ENCODE measurements around the gene RAD51B. TPM values are rescaled to one million over a fixed set of nuclear protein-coding genes. Genes with fewer than 3 reads are reported as not detected.

RAD51B gene
- total and polyA plus RNA-seq, 8 donors: 1.8 to 30.7 (median 15.3) TPM

- intact Hi-C loops (cut with DNase I; ENCODE audit: low total_unique reads): no loop called here
- H3K27ac ChIP-seq: peak overlapping the region in 2 of 5 donors; percentile 41 to 52
Observed at GRCh38 chr14:68316078-68316868, 496.7 kb downstream of the RAD51B start.

GRCh38 chr14:68317239-68317638 lies 497.7 kb downstream of the RAD51B start:
- Histone ChIP-seq H3K4me1 (peaks cover 0 to 14% (median 5%) of the 10 kb centered on the region in 4 donors), H3K4me3 (no peak overlapping the region), H3K36me3 (no peaks in the 10 kb centered on the region), H3K27ac (no peak overlapping the region), H3K27me3 (no peaks in the 10 kb centered on the region), H3K9me3 (no peaks in the 10 kb centered on the region)
- no peak for DNase-seq
- intact Hi-C loops (cut with DNase I; ENCODE audit: low total_unique reads): no loop called here
- TF ChIP-seq POLR2A (IDR thresholded peaks at IDR 0.05) (no peak), POLR2AphosphoS5 (IDR thresholded peaks at IDR 0.05) (no peak), CTCF (IDR thresholded peaks at IDR 0.05) (no peak), EP300 (IDR thresholded peaks at IDR 0.05) (no peak)
- WGBS, 5 donors: 92 to 97% (median 95%) methylated on average over 3 of the region's 3 CpGs

More at GRCh38 chr14:68316078-68316868, 496.7 kb downstream of the RAD51B start:
- H3K4me1 ChIP-seq: peaks cover 0 to 14% (median 5%) of the 10 kb centered on the region in 4 donors
- H3K4me3 ChIP-seq: no peak overlapping the region
- no peaks in the 10 kb centered on the region for H3K27me3 ChIP-seq
- peak in 1 of 3 donors; percentile 15 for TF ChIP-seq POLR2AphosphoS5 (IDR thresholded peaks at IDR 0.05)
- no peak for TF ChIP-seq EP300 (IDR thresholded peaks at IDR 0.05)
- H3K36me3 ChIP-seq: no peaks in the 10 kb centered on the region
- 44 to 73% (median 53%) methylated on average over 7 of the region's 7 CpGs for WGBS, 5 donors
- H3K9me3 ChIP-seq: no peaks in the 10 kb centered on the region
- DNase-seq: peak in 1 of 2 donors; percentile 60

GRCh38 chr14:68318828-68319227 lies 499.2 kb downstream of the RAD51B start:
- WGBS, 5 donors: 57 to 76% (median 66%) methylated on average over 2 of the region's 2 CpGs
- no peak for DNase-seq
- peaks cover 0 to 29% (median 5%) of the 10 kb centered on the region in 4 donors for H3K4me1 ChIP-seq
- no peaks in the 10 kb centered on the region for H3K9me3 ChIP-seq
- H3K27me3 ChIP-seq: no peaks in the 10 kb centered on the region
- no peak overlapping the region for H3K4me3 ChIP-seq
- TF ChIP-seq CTCF (IDR thresholded peaks at IDR 0.05) (no peak), POLR2A (IDR thresholded peaks at IDR 0.05) (no peak), POLR2AphosphoS5 (IDR thresholded peaks at IDR 0.05) (no peak), EP300 (IDR thresholded peaks at IDR 0.05) (no peak)
- no peaks in the 10 kb centered on the region for H3K36me3 ChIP-seq
- no peak overlapping the region for H3K27ac ChIP-seq
- intact Hi-C loops (cut with DNase I; ENCODE audit: low total_unique reads): no loop called here

GRCh38 chr14:68320495-68320894 lies 500.9 kb downstream of the RAD51B start:
- H3K4me1 ChIP-seq: peaks cover 0 to 25% (median 5%) of the 10 kb centered on the region in 4 donors
- no peak for DNase-seq
- 81 to 96% (median 93%) methylated on average over 1 of the region's 1 CpG for WGBS, 5 donors

More at GRCh38 chr14:68320495-68320894, 500.9 kb downstream of the RAD51B start:
- Histone ChIP-seq H3K27me3 (no peaks in the 10 kb centered on the region), H3K27ac (no peak overlapping the region), H3K9me3 (no peaks in the 10 kb centered on the region), H3K36me3 (no peaks in the 10 kb centered on the region), H3K4me3 (no peak overlapping the region)
- intact Hi-C loops (cut with DNase I; ENCODE audit: low total_unique reads): no loop called here
- TF ChIP-seq EP300 (IDR thresholded peaks at IDR 0.05) (no peak), POLR2A (IDR thresholded peaks at IDR 0.05) (no peak), CTCF (IDR thresholded peaks at IDR 0.05) (no peak), POLR2AphosphoS5 (IDR thresholded peaks at IDR 0.05) (no peak)
